CD14-positive monocyte (primary cell): ENCODE measurements around the gene KIAA1755. TPM values are rescaled to one million over a fixed set of nuclear protein-coding genes. Genes with fewer than 3 reads are reported as not detected.

ENCODE experiments used
- DNase-seq, 3 donors: peaks; one replicate each; pipeline ENCODE4 v3.0.0-alpha.2; 2011 to 2022
- H2AFZ ChIP-seq: 2 replicates; pipeline ENCODE4 v1.6.0; 2012; ENCODE audit warnings: mild to moderate bottlenecking, low read depth, low read length, inconsistent platforms; ENCODE audit not compliant: insufficient read depth, poor library complexity, severe bottlenecking
- H3K27ac ChIP-seq, 2 donors: 1 replicate in 1 of 2; 2 replicates in 1 of 2; pipeline ENCODE4 v1.5.1; 2012 to 2013; ENCODE audit warnings: low read length in 2 of 2, control low read depth in 1 of 2, inconsistent platforms in 1 of 2, low read depth in 1 of 2, mild to moderate bottlenecking in 1 of 2
- H3K27me3 ChIP-seq, 2 donors: one replicate each; pipeline versions ENCODE4 v1.6.0 to v1.6.1; 2011 to 2013; ENCODE audit warnings: low read length in 2 of 2; ENCODE audit not compliant: control insufficient read depth in 2 of 2, insufficient read depth in 2 of 2
- H3K36me3 ChIP-seq, 2 donors: replicated peaks in 1 of 2; 1 replicate in 1 of 2; 2 replicates in 1 of 2; pipeline versions ENCODE4 v1.5.1 to v1.6.1; 2012 to 2013; ENCODE audit warnings: low read length in 2 of 2, control low read depth in 1 of 2, inconsistent platforms in 1 of 2, mild to moderate bottlenecking in 1 of 2; ENCODE audit not compliant: insufficient read depth in 2 of 2, control insufficient read depth in 1 of 2
- H3K4me1 ChIP-seq, 2 donors: 1 replicate in 1 of 2; 2 replicates in 1 of 2; pipeline versions ENCODE4 v1.5.1 to v1.6.1; 2012 to 2013; ENCODE audit warnings: low read length in 2 of 2, control low read depth in 1 of 2, inconsistent platforms in 1 of 2, mild to moderate bottlenecking in 1 of 2, moderate library complexity in 1 of 2; ENCODE audit not compliant: insufficient read depth in 2 of 2, control insufficient read depth in 1 of 2
- H3K4me2 ChIP-seq: replicated peaks from 2 replicates; pipeline ENCODE3; 2012; ENCODE audit warnings: low read length, moderate library complexity, mild to moderate bottlenecking; ENCODE audit not compliant: poor library complexity, severe bottlenecking; ENCODE audit errors: extremely low read depth
- H3K4me3 ChIP-seq, 3 experiments: fragments of 200-600 bp in 1 of 3; sonication (generic) in 1 of 3; replicated peaks in 1 of 3; 1 replicate in 2 of 3; 2 replicates in 1 of 3; pipeline ENCODE4 v1.5.1; 2011 to 2013; ENCODE audit warnings: low read length in 3 of 3, mild to moderate bottlenecking in 3 of 3, control low read depth in 2 of 3, low read depth in 2 of 3, inconsistent platforms in 1 of 3, moderate library complexity in 1 of 3
- H3K79me2 ChIP-seq: 2 replicates; pipeline ENCODE4 v1.6.0; 2012; ENCODE audit warnings: mild to moderate bottlenecking, control low read depth, inconsistent platforms, low read length, moderate library complexity; ENCODE audit not compliant: insufficient read depth
- H3K9ac ChIP-seq: 2 replicates; pipeline ENCODE4 v1.6.0; 2017; ENCODE audit warnings: low read length, mild to moderate bottlenecking; ENCODE audit not compliant: insufficient read depth, poor library complexity, severe bottlenecking
- H3K9me3 ChIP-seq, 2 donors: replicated peaks in 1 of 2; 1 replicate in 1 of 2; 2 replicates in 1 of 2; pipeline versions ENCODE4 v1.5.1 to v1.6.1; 2012 to 2013; ENCODE audit warnings: low read length in 2 of 2, control low read depth in 1 of 2; ENCODE audit not compliant: control insufficient read depth in 1 of 2, insufficient read depth in 1 of 2
- H4K20me1 ChIP-seq: 2 replicates; pipeline ENCODE4 v1.6.0; 2012; ENCODE audit warnings: mild to moderate bottlenecking, low read length, control low read depth, moderate library complexity; ENCODE audit not compliant: insufficient read depth
- H3K27ac Mint-ChIP-seq, 7 donors: one replicate each; pipeline ENCODE4 v1.8.0; 2020; ENCODE audit warnings: mild to moderate bottlenecking in 7 of 7, mixed read lengths in 7 of 7, moderate library complexity in 6 of 7, inconsistent platforms in 2 of 7
- H3K27me3 Mint-ChIP-seq, 3 donors: one replicate each; pipeline ENCODE4 v1.8.0; 2021 to 2022; ENCODE audit warnings: low read depth in 3 of 3, mild to moderate bottlenecking in 3 of 3, mixed read lengths in 3 of 3, moderate library complexity in 3 of 3, inconsistent platforms in 1 of 3
- H3K36me3 Mint-ChIP-seq, 2 donors: one replicate each; pipeline ENCODE4 v1.8.0; 2020; ENCODE audit warnings: mixed read lengths in 2 of 2, inconsistent platforms in 1 of 2, mild to moderate bottlenecking in 1 of 2
- H3K4me1 Mint-ChIP-seq: one replicate; pipeline ENCODE4 v1.8.0; 2020; ENCODE audit warnings: mild to moderate bottlenecking, mixed read lengths
- H3K4me3 Mint-ChIP-seq, 2 donors: one replicate each; pipeline ENCODE4 v1.8.0; 2020; ENCODE audit warnings: mild to moderate bottlenecking in 2 of 2, mixed read lengths in 2 of 2, moderate library complexity in 1 of 2
- H3K9me3 Mint-ChIP-seq, 7 donors: one replicate each; pipeline ENCODE4 v1.8.0; 2020 to 2022; ENCODE audit warnings: mixed read lengths in 7 of 7, mild to moderate bottlenecking in 6 of 7, moderate library complexity in 6 of 7, inconsistent platforms in 2 of 7
- CTCF ChIP-seq: fragments of 200-600 bp; IDR thresholded peaks from one replicate; pipeline ENCODE4 v1.8.0; 2022; ENCODE audit warnings: antibody characterized with exemption, mild to moderate bottlenecking
- WGBS: methylation state at CpG from one replicate; pipeline ENCODE4 v1.1.5; 2013; ENCODE audit warnings: missing lambda C conversion rate; ENCODE audit not compliant: insufficient coverage; 5-methylcytosine and 5-hydroxymethylcytosine counted together
- intact Hi-C, 2 donors: fragments of 100-400 bp; cut with micrococcal nuclease; formaldehyde crosslinking; loops; one replicate each; pipeline versions ENCODE4 v1.15.0 to v1.15.1; 2023
- polyA plus RNA-seq, 3 donors: library from polyadenylated mRNA; depleted of rRNA in 1 of 3; unstranded in 2 of 3; stranded (reverse) in 1 of 3; fragments of 300-500 nt in 2 of 3; fragments of >200 nt in 1 of 3; fragmentation: Illumina TruSeq in 2 of 3; gene quantifications; 1 replicate in 2 of 3; 2 replicates in 1 of 3; pipeline ENCODE4 v1.2.3, GENCODE V29; 2012 to 2021

Gene KIAA1755
- polyA plus RNA-seq, 3 donors: not detected

GRCh38 chr20:38230957-38231526 is 29.5 kb downstream of the KIAA1755 start:
- H3K27me3 Mint-ChIP-seq: peaks cover 3 to 20% (median 12%) of the 10 kb centered on the region in 3 donors
- H3K27ac ChIP-seq: no peak overlapping the region

GRCh38 chr20:38230253-38230551 is 30.3 kb downstream of the KIAA1755 start:
- Histone ChIP-seq H3K9ac (no peak overlapping the region), H3K36me3 (no peaks in the 10 kb centered on the region), H3K9me3 (no peaks in the 10 kb centered on the region), H3K79me2 (no peaks in the 10 kb centered on the region), H3K4me3 (no peak overlapping the region), H3K4me2 (no peak overlapping the region), H2AFZ (no peak overlapping the region), H3K4me1 (peaks cover 12% of the 10 kb centered on the region in 2 donors), H4K20me1 (no peaks in the 10 kb centered on the region), H3K27ac (no peak overlapping the region), H3K27me3 (peaks cover 3 to 6% of the 10 kb centered on the region in 2 donors)
- Mint-ChIP-seq H3K4me1 (peaks cover 13% of the 10 kb centered on the region), H3K9me3 (peaks cover 0 to 4% (median 0%) of the 10 kb centered on the region in 7 donors), H3K27ac (no peak overlapping the region), H3K27me3 (peaks cover 5 to 20% (median 12%) of the 10 kb centered on the region in 3 donors), H3K36me3 (peaks cover 0 to 2% of the 10 kb centered on the region in 2 donors), H3K4me3 (no peak overlapping the region)
- no peak for DNase-seq
- intact Hi-C loops: loop anchor here (5.0 to 10.0 kb wide), 3 partner anchors 92 to 185 kb away; no protein-coding TSS in a partner anchor
- no peak for TF ChIP-seq CTCF
- WGBS: 80% methylated on average over 1 of the region's 1 CpG

More at GRCh38 chr20:38230957-38231526, 29.5 kb downstream of the KIAA1755 start:
- intact Hi-C loops: loop anchor here (5.0 to 10.0 kb wide), 3 partner anchors 91 to 184 kb away; no protein-coding TSS in a partner anchor
- Histone ChIP-seq H3K36me3 (no peaks in the 10 kb centered on the region), H3K4me2 (no peak overlapping the region), H2AFZ (no peak overlapping the region), H3K9ac (no peak overlapping the region), H3K4me3 (no peak overlapping the region), H4K20me1 (no peaks in the 10 kb centered on the region), H3K27me3 (peaks cover 3 to 10% of the 10 kb centered on the region in 2 donors), H3K9me3 (no peaks in the 10 kb centered on the region), H3K79me2 (no peaks in the 10 kb centered on the region), H3K4me1 (peaks cover 12% of the 10 kb centered on the region in 2 donors)
- no peak for TF ChIP-seq CTCF
- Mint-ChIP-seq H3K4me1 (peaks cover 13% of the 10 kb centered on the region), H3K36me3 (peaks cover 0 to 2% of the 10 kb centered on the region in 2 donors), H3K4me3 (peak overlapping the region in 1 of 2 donors; percentile 35), H3K9me3 (peaks cover 0 to 4% (median 0%) of the 10 kb centered on the region in 7 donors), H3K27ac (no peak overlapping the region)
- no peak for DNase-seq
- WGBS: 88% methylated on average over 8 of the region's 10 CpGs
